Neural progenitor cell (in vitro differentiated cells): ENCODE data around the gene UPP1.

Source experiments
- CTCF ChIP-seq: fragments of 200-600 bp; sonication (generic); IDR thresholded peaks from 2 replicates; pipeline ENCODE4 v1.5.1; 2017; ENCODE audit warnings: antibody characterized with exemption, mild to moderate bottlenecking
- EZH2 ChIP-seq: fragments of 200-600 bp; sonication (generic); IDR thresholded peaks from 2 replicates; pipeline ENCODE4 v1.6.1; 2017; ENCODE audit warnings: antibody characterized with exemption, mild to moderate bottlenecking, moderate library complexity
- EZH2phosphoT487 ChIP-seq: fragments of 200-600 bp; sonication (generic); IDR thresholded peaks from 2 replicates; pipeline ENCODE4 v1.6.1; 2017; ENCODE audit warnings: antibody characterized with exemption

- TF ChIP-seq EZH2: no peak
- no peak for TF ChIP-seq CTCF
- no peak for TF ChIP-seq EZH2phosphoT487
These were observed 463 bp upstream of the UPP1 start for GRCh38 chr7:48088559-48089045.
